NB4 (cell line): Measurements from ENCODE around the gene GRAMD2B.

Experiments
- DNase-seq: peaks from one replicate; pipeline ENCODE4 v3.0.0; 2010; ENCODE audit warnings: low read depth
- H3K4me3 ChIP-seq: one replicate; pipeline ENCODE4 v1.5.1; 2011; ENCODE audit warnings: mild to moderate bottlenecking, low read depth, low read length, moderate library complexity
- CTCF ChIP-seq: IDR thresholded peaks from one replicate; pipeline ENCODE4 v1.5.1; 2012; ENCODE audit warnings: low read depth, low read length
- MAX ChIP-seq: IDR thresholded peaks from 2 replicates; pipeline ENCODE4 v1.6.1; 2011; ENCODE audit warnings: low read depth, low read length
- MYC ChIP-seq: IDR thresholded peaks from 2 replicates; pipeline ENCODE4 v1.6.1; 2011; ENCODE audit warnings: low read depth, low read length
- POLR2A ChIP-seq: IDR thresholded peaks from 2 replicates; pipeline ENCODE4 v1.6.1; 2011; ENCODE audit warnings: mild to moderate bottlenecking; ENCODE audit not compliant: insufficient read length; ENCODE audit errors: extremely low read depth

Gene GRAMD2B

DNA sequence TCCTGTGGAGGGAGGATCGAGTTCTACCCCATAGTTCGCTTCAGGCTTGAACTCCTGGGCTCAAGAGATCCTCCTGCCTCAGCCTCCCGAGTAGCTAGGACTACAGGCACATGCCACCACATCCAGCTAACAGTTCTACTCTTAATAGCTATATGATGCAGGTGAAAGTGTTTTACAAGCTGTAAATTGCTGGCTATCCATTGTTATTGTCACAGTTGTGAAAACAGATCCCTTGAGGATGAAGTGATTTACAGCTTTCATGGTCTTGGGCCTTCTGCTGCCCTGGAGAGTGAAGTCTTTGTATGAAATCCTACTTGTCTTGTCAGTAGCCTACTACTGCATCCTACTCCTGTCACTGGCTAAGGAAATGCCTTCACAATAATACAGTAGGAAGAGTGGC lies 48.0 kb downstream of the GRAMD2B start:
- H3K4me3 ChIP-seq = no peak overlapping the region
- no peak for DNase-seq
- TF ChIP-seq CTCF (no peak), POLR2A (no peak), MYC (no peak), MAX (no peak)

DNA sequence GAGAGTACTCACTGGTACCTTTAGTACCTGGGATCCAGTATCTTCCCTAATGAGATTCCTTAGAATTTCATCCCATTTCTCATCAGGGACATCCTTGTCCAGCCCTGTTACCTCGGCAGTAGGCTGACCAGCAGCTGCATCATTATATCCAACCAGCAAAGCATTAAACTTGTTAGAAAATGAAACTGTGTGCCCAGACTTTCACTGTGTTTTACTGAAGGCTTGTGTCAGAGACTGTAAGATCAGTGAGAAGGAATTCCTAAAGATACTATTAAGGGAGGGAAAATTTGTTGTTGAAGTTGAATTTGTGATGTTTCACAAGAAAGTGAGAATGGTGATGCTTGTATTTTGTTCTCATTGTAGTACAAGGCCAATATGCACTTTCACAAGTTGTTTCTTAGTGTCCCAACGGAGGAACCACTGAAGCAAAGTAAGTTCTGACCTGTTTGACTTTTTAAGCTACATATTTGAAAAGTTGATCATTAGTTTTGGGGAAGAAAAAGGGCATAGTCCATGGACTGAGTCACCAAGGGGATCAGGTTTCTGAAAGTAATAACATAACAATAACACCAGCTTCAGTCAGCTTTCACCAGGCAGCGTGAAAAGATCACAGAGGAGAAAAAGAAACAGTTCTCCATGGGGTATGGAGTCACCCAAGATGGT lies 48.8 kb downstream of the GRAMD2B start:
- no peak overlapping the region for H3K4me3 ChIP-seq
- DNase-seq = no peak
- TF ChIP-seq POLR2A = no peak
- TF ChIP-seq MAX = no peak
- TF ChIP-seq CTCF = no peak
- TF ChIP-seq MYC = no peak

DNA sequence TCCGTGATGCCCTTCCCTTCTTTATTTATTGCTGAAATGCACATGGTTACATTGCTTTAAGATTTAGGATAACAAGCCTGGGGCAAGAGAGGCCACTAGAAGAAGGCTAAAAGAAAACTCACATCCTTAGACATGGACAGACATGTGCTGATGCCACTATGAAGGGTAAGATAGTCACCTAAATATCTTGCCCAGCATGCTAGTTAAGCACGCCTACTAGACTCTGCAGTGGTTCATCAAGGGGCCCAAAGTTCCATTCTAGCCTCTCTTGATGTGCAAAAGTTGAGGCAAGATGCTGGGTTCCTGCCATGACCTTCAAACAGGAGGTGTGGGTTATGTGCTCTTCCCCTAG lies 49.3 kb downstream of the GRAMD2B start:
- DNase-seq = no peak
- H3K4me3 ChIP-seq = no peak overlapping the region
- TF ChIP-seq MYC (no peak), CTCF (no peak), POLR2A (no peak), MAX (no peak)

DNA sequence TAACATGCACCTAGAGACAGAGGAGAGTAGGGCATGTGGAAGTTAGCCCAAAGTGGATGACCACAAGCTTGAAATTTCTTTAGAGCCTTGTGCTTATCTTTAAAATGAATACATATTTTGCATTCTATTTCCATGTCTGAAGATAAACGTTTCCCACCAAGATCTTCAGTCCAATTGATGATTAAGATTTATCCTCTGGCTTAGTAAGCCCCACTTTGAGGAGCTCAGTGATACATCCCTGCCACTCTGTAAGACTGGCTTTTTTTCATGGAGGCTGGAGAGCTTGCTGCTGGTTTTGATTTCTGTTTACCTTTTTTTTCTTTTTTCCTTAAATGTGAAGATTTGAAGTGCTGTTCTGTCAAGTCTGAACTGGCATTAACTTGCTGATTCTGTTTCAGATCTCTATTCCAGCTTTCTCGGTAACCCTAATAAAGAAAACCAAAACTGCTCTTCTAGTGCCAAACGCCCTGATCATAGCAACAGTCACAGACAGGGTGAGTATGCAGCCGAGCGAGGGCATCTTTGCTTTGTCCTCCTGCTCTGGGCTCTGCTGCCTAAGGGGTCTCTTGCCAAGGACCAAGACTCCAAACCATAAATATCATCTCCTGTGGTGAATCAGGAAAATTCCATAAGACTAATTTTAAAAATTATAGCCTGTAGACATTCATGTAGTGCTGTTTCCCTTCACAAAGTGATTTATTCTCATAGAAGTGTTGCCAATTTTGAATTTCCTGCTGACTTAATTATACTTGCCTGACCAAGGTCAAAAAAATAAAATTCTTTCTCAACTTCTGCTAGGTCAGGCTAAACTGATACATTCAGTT lies 54.3 kb downstream of the GRAMD2B start:
- DNase-seq = no peak
- TF ChIP-seq POLR2A (no peak), CTCF (no peak), MAX (no peak), MYC (no peak)
- no peak overlapping the region for H3K4me3 ChIP-seq

GRCh38 chr5:126479810-126480209 lies 56.6 kb downstream of the GRAMD2B start:
- no peak for TF ChIP-seq POLR2A
- TF ChIP-seq MAX = no peak
- no peak for TF ChIP-seq MYC
- no peak for TF ChIP-seq CTCF
- DNase-seq = no peak
- no peak overlapping the region for H3K4me3 ChIP-seq
